Adrenal gland (tissue), 5 donors: Measurements from ENCODE around the gene SNAI3.

ENCODE experiments used
- CTCF ChIP-seq, 6 experiments: fragments of 450-650 bp in 4 of 6; fragments of 200-600 bp in 2 of 6; sonication (generic) in 1 of 6; IDR thresholded peaks; 1 replicate in 5 of 6; 2 replicates in 1 of 6; pipeline versions ENCODE4 v1.5.1 to v1.8.0; 2016 to 2021; ENCODE audit warnings: antibody characterized with exemption in 6 of 6, mild to moderate bottlenecking in 2 of 6, moderate library complexity in 1 of 6
- POLR2A ChIP-seq, 2 donors: fragments of 450-650 bp; IDR thresholded peaks; one replicate each; pipeline ENCODE4 v1.6.1; 2017; ENCODE audit warnings: antibody characterized with exemption in 2 of 2, mild to moderate bottlenecking in 2 of 2, moderate library complexity in 1 of 2
- donor health status: DM: no; HTN: no; CAD: no.

- TF ChIP-seq CTCF (IDR thresholded peaks at IDR 0.05) (no peak), POLR2A (IDR thresholded peaks at IDR 0.05) (no peak)
Measured at GRCh38 chr16:88716601-88717001, 30.3 kb upstream of the SNAI3 start.
